OCI-LY1 (cell line): ENCODE measurements around the gene BRCA2.
A peak's percentile ranks its signal among the peaks of the same experiment; 100 is the strongest.

Experiments used
- H2AFZ ChIP-seq: fragments of 200-600 bp; sonication (generic), shearing (Covaris generic); 2 replicates; pipeline ENCODE4 v1.6.0; 2014; ENCODE audit warnings: antibody characterized with exemption, mild to moderate bottlenecking, low read length
- H3F3A ChIP-seq: fragments of 200-600 bp; sonication (generic), shearing (Covaris generic); 2 replicates; pipeline ENCODE4 v1.6.0; 2014; ENCODE audit warnings: mild to moderate bottlenecking, antibody characterized with exemption, low read length, moderate library complexity; ENCODE audit not compliant: insufficient read depth
- H3K27ac ChIP-seq: fragments of 200-600 bp; sonication (generic); 2 replicates; pipeline ENCODE4 v1.5.1; 2014; ENCODE audit warnings: low read length, mixed run types, mild to moderate bottlenecking, low read depth; ENCODE audit not compliant: poor library complexity, severe bottlenecking
- H3K27me3 ChIP-seq: fragments of 200-600 bp; sonication (generic); 2 replicates; pipeline ENCODE4 v1.6.0; 2014; ENCODE audit warnings: antibody characterized with exemption, mild to moderate bottlenecking, low read length, moderate library complexity; ENCODE audit not compliant: insufficient read depth
- H3K36me3 ChIP-seq: fragments of 200-600 bp; sonication (generic); 2 replicates; pipeline ENCODE4 v1.6.1; 2014; ENCODE audit warnings: mild to moderate bottlenecking, antibody characterized with exemption, low read length, moderate library complexity, mixed read lengths; ENCODE audit not compliant: insufficient read depth
- H3K4me1 ChIP-seq: fragments of 200-600 bp; sonication (generic); 2 replicates; pipeline ENCODE4 v1.5.1; 2014; ENCODE audit warnings: mild to moderate bottlenecking, low read length, moderate library complexity; ENCODE audit not compliant: insufficient read depth, severe bottlenecking
- H3K4me2 ChIP-seq: fragments of 200-600 bp; sonication (generic), shearing (Covaris generic); 2 replicates; pipeline ENCODE4 v1.6.1; 2014; ENCODE audit warnings: low read length
- H3K4me3 ChIP-seq: fragments of 200-600 bp; sonication (generic); 2 replicates; pipeline ENCODE4 v1.5.1; 2014; ENCODE audit warnings: low read length, low read depth, mild to moderate bottlenecking, mixed read lengths; ENCODE audit not compliant: poor library complexity, severe bottlenecking
- H3K79me2 ChIP-seq: fragments of 200-600 bp; shearing (Covaris generic); 2 replicates; pipeline ENCODE4 v1.6.1; 2016; ENCODE audit warnings: mixed run types, low read length, mixed read lengths; ENCODE audit not compliant: insufficient read depth
- H3K9ac ChIP-seq: fragments of 200-600 bp; sonication (generic), shearing (Covaris generic); 2 replicates; pipeline ENCODE4 v1.6.1; 2014; ENCODE audit warnings: mild to moderate bottlenecking, low read length, mixed read lengths
- H3K9me2 ChIP-seq: fragments of 200-600 bp; sonication (generic), shearing (Covaris generic); 2 replicates; pipeline ENCODE4 v1.6.1; 2014; ENCODE audit warnings: low read depth, mild to moderate bottlenecking, low read length, mixed read lengths
- H3K9me3 ChIP-seq: fragments of 200-600 bp; shearing (Covaris generic); 2 replicates; pipeline ENCODE4 v1.6.1; 2014; ENCODE audit warnings: low read length, mixed read lengths
- H4K20me1 ChIP-seq: fragments of 200-600 bp; sonication (generic), shearing (Covaris generic); 2 replicates; pipeline ENCODE4 v1.6.0; 2016; ENCODE audit warnings: mild to moderate bottlenecking, low read length; ENCODE audit not compliant: insufficient read depth
- EZH2 ChIP-seq: fragments of 200-600 bp; sonication (generic), shearing (Covaris generic); IDR thresholded peaks from 2 replicates; pipeline ENCODE4 v1.8.0; 2017; ENCODE audit warnings: borderline replicate concordance, mixed run types, mild to moderate bottlenecking, antibody characterized with exemption, low read length, moderate library complexity, mixed read lengths
- TF ChIP-seq, protein P1 (sequence below): fragments of 200-600 bp; sonication (generic), shearing (Covaris generic); IDR thresholded peaks from 2 replicates; pipeline ENCODE4 v1.5.1; 2017; ENCODE audit warnings: mild to moderate bottlenecking, antibody characterized with exemption, low read length, moderate library complexity, mixed read lengths

The BRCA2 gene

DNA sequence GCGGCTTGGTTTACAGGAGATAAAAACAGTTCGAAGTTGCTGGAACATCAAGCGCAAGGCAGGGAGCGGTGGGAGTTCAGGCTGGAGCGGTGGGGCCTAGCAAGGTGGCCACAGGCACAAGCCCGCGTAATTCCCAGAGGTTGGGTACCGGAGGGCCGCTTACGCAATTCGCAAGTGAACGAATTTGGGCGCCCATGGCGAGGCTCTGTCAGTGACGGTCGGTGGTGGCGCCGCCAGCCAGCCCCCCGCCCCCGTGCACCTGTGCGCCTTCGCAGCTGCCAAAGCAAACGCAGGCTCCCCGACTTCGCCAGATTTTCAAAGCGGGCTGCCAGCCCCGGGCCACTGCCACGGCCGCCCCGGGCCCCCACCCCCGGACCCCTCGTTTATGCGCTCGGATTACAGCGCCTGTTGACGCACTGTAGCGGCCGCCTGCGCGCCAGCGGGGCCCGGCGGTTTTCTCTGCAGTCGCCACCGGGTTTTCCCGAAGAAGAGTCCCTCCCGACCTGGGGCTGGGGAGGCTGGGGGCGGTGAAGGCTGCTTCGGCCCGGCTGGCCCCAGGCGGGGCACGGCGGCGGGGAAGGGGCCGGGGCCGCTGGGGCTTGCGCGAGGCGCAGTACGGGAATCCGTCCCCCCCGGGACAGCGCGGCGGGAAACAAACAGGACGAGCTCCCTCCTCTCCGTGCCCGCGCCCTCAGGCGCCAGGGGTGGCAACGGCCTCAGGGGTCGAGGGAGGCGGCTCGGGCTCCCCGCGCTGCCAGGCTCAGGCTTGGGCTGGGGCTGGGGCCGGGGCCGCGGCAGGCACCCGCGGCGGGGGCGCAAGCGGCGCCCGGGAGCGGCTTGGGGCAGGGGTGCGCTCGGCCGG is 111.9 kb downstream of the BRCA2 start:
- H3K4me1 ChIP-seq = peaks cover 33% of the 10 kb centered on the region
- H3K9me3 ChIP-seq = no peaks in the 10 kb centered on the region
- H3K27me3 ChIP-seq = no peaks in the 10 kb centered on the region
- peak overlapping the region; percentile 82 for H3K4me2 ChIP-seq
- TF ChIP-seq, protein P1, sequence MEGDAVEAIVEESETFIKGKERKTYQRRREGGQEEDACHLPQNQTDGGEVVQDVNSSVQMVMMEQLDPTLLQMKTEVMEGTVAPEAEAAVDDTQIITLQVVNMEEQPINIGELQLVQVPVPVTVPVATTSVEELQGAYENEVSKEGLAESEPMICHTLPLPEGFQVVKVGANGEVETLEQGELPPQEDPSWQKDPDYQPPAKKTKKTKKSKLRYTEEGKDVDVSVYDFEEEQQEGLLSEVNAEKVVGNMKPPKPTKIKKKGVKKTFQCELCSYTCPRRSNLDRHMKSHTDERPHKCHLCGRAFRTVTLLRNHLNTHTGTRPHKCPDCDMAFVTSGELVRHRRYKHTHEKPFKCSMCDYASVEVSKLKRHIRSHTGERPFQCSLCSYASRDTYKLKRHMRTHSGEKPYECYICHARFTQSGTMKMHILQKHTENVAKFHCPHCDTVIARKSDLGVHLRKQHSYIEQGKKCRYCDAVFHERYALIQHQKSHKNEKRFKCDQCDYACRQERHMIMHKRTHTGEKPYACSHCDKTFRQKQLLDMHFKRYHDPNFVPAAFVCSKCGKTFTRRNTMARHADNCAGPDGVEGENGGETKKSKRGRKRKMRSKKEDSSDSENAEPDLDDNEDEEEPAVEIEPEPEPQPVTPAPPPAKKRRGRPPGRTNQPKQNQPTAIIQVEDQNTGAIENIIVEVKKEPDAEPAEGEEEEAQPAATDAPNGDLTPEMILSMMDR = no peak
- TF ChIP-seq EZH2 = no peak
- peak overlapping the region; percentile 45; the same call in 1 of the 2 replicates for H2AFZ ChIP-seq
- H3K36me3 ChIP-seq = peaks cover 29% of the 10 kb centered on the region
- H3K9ac ChIP-seq = peak overlapping the region; percentile 80
- H3K79me2 ChIP-seq = peaks cover 14% of the 10 kb centered on the region
- H3K4me3 ChIP-seq = peak overlapping the region; percentile 83
- no peaks in the 10 kb centered on the region for H3K9me2 ChIP-seq
- no peaks in the 10 kb centered on the region for H4K20me1 ChIP-seq
- H3F3A ChIP-seq = no peaks in the 10 kb centered on the region
- peak overlapping the region; percentile 86 for H3K27ac ChIP-seq

DNA sequence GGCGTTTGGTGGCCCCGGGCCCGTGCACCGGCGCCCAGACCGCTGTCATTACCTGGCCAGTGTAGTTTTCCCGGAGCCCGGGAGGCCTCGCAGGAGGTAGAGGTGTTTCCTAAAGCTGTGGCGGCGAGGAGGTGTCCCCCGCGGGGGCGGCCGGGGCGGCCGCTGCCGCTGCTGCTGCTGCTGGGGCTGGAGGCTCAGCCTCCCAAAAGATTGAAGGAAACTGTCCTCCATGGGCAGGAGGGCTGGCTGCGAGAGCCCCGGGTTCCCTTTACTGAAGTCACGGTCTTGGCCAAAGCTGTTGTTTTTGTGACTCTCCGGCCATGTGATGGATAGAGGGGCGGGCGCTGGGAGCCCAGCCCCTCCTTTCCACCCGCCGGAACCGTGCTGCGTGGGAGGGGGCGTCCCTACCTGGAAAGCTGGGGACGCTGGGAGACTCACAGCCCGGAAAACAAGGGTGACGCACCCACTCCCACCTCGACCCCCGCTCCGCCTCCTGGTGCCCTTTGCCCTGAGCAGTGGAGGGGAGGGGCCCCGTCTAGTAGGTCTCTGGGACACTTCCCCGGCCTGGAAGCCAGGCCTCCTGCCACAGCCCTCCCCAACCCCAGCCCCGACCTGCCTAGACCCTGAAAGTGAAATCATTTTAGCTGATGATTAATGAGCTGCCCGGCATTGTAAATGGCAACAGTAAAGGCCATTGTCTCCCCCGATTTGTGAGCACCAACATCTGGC is 112.7 kb downstream of the BRCA2 start, which contains the start of gene N4BP2L1:
Gene N4BP2L1, minus strand, starts transcription at position 279 of the 729 bp plus-strand sequence. Its CDS starts 48 bp downstream, at position 231.
- peak within 1 kb of the TSS; percentile 86 for H3K27ac ChIP-seq

More for the DNA sequence above, 112.7 kb downstream of the BRCA2 start, which contains the start of gene N4BP2L1:
- Histone ChIP-seq H2AFZ (peak within 1 kb of the TSS; percentile 45), H3K4me3 (peak within 1 kb of the TSS; percentile 83), H3K4me1 (peaks cover 33% of the 10 kb centered on the region), H3K9me2 (no peaks in the 10 kb centered on the region), H3K9me3 (no peaks in the 10 kb centered on the region), H3K4me2 (peak within 1 kb of the TSS; percentile 82), H3K36me3 (peaks cover 22% of the 10 kb centered on the region), H3F3A (no peaks in the 10 kb centered on the region), H3K27me3 (no peaks in the 10 kb centered on the region), H3K9ac (peak within 1 kb of the TSS; percentile 80), H3K79me2 (peaks cover 14% of the 10 kb centered on the region), H4K20me1 (no peaks in the 10 kb centered on the region)
- TF ChIP-seq EZH2 = no peak
- TF ChIP-seq, protein P1 = no peak
